Tibial nerve (tissue), 3 donors: ENCODE measurements around the gene SYNM.

Experiments used
- POLR2A ChIP-seq, 2 donors: fragments of 450-650 bp; IDR thresholded peaks; one replicate each; pipeline ENCODE4 v1.6.1; 2017; ENCODE audit warnings: antibody characterized with exemption in 2 of 2, mild to moderate bottlenecking in 2 of 2, moderate library complexity in 2 of 2
- TF ChIP-seq, protein P1 (sequence below), 5 experiments: fragments of 200-600 bp in 3 of 5; fragments of 450-650 bp in 2 of 5; sonication (generic) in 3 of 5; IDR thresholded peaks; one replicate each; pipeline ENCODE4 v1.5.1; 2016 to 2019; ENCODE audit warnings: antibody characterized with exemption in 5 of 5, mild to moderate bottlenecking in 3 of 5, moderate library complexity in 2 of 5

DNA sequence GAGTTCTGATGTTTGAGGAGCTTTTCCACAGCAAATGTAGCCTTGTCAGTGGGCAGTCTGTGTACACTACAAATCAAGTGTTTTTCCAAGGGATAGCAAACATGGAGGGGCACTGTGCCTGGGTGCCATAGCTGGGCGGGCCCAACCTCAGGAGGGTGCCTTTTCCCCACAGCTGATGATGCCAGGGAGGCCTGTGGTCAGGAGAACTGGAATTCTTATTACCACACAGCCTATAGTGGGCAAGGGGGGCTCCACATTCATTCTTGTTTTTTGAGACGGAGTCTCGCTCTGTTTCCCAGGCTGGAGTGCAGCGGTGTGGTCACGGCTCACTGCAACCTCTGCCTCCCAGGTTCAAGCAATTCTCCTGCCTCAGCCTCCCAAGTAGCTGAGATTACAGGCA lies 41.8 kb downstream of the SYNM start:
- TF ChIP-seq, protein P1, sequence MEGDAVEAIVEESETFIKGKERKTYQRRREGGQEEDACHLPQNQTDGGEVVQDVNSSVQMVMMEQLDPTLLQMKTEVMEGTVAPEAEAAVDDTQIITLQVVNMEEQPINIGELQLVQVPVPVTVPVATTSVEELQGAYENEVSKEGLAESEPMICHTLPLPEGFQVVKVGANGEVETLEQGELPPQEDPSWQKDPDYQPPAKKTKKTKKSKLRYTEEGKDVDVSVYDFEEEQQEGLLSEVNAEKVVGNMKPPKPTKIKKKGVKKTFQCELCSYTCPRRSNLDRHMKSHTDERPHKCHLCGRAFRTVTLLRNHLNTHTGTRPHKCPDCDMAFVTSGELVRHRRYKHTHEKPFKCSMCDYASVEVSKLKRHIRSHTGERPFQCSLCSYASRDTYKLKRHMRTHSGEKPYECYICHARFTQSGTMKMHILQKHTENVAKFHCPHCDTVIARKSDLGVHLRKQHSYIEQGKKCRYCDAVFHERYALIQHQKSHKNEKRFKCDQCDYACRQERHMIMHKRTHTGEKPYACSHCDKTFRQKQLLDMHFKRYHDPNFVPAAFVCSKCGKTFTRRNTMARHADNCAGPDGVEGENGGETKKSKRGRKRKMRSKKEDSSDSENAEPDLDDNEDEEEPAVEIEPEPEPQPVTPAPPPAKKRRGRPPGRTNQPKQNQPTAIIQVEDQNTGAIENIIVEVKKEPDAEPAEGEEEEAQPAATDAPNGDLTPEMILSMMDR (IDR thresholded peaks at IDR 0.05), result no peak
- no peak for TF ChIP-seq POLR2A (IDR thresholded peaks at IDR 0.05)
